Gastroesophageal sphincter (tissue), 4 donors: ENCODE data around the gene AHCTF1. TPM values are rescaled to one million over a fixed set of nuclear protein-coding genes. Genes with fewer than 3 reads are reported as not detected.

ENCODE experiments used
- ATAC-seq: fragments of 150-250 bp; one replicate; pipeline ENCODE4 v1.9.1; 2016; ENCODE audit warnings: mild to moderate bottlenecking, moderate library complexity
- H3K27ac ChIP-seq, 4 donors: fragments of 200-600 bp; sonication (generic) in 3 of 4; 1 replicate in 3 of 4; 2 replicates in 1 of 4; pipeline ENCODE4 v1.5.1; 2016 to 2019
- H3K27me3 ChIP-seq: fragments of 200-600 bp; sonication (generic); one replicate; pipeline ENCODE4 v1.5.1; 2019
- H3K36me3 ChIP-seq, 2 donors: fragments of 200-600 bp; sonication (generic); one replicate each; pipeline ENCODE4 v1.5.1; 2019; ENCODE audit warnings: control low read depth in 1 of 2
- H3K4me1 ChIP-seq, 3 donors: fragments of 200-600 bp; sonication (generic); 1 replicate in 2 of 3; 2 replicates in 1 of 3; pipeline ENCODE4 v1.5.1; 2016 to 2019; ENCODE audit warnings: control low read depth in 2 of 3
- H3K4me3 ChIP-seq, 2 donors: fragments of 200-600 bp; sonication (generic); one replicate each; pipeline ENCODE4 v1.5.1; 2019; ENCODE audit warnings: mild to moderate bottlenecking in 1 of 2, moderate library complexity in 1 of 2
- H3K9me3 ChIP-seq, 3 donors: fragments of 200-600 bp; sonication (generic); one replicate each; pipeline ENCODE4 v1.5.1; 2017 to 2019; ENCODE audit warnings: control low read depth in 2 of 3
- EP300 ChIP-seq: sonication (generic); formaldehyde crosslinking; IDR thresholded peaks from one replicate; pipeline ENCODE4 v1.6.1; 2017; ENCODE audit warnings: antibody characterized with exemption, mild to moderate bottlenecking
- POLR2A ChIP-seq, 2 donors: fragments of 450-650 bp; IDR thresholded peaks; one replicate each; pipeline ENCODE4 v1.6.1; 2017; ENCODE audit warnings: antibody characterized with exemption in 2 of 2, mild to moderate bottlenecking in 2 of 2, moderate library complexity in 1 of 2
- POLR2AphosphoS5 ChIP-seq: sonication (generic); formaldehyde crosslinking; IDR thresholded peaks from one replicate; pipeline ENCODE4 v1.6.1; 2017; ENCODE audit warnings: antibody characterized with exemption
- WGBS, 2 donors: methylation state at CpG; one replicate each; pipeline ENCODE4 v1.1.5; 2018; ENCODE audit warnings: low coverage in 1 of 2; 5-methylcytosine and 5-hydroxymethylcytosine counted together
- total RNA-seq, 4 donors: library from RNA; depleted of rRNA; stranded (reverse); fragments of >200 nt; gene quantifications; one replicate each; pipeline ENCODE4 v1.1.0, GENCODE V29; 2016
- TF ChIP-seq, protein P1 (sequence below), 4 experiments: fragments of 200-600 bp in 2 of 4; fragments of 450-650 bp in 2 of 4; sonication (generic) in 1 of 4; IDR thresholded peaks; one replicate each; pipeline ENCODE4 v1.5.1; 2017 to 2019; ENCODE audit warnings: antibody characterized with exemption in 4 of 4, mild to moderate bottlenecking in 2 of 4, moderate library complexity in 2 of 4

The AHCTF1 gene, protein sequence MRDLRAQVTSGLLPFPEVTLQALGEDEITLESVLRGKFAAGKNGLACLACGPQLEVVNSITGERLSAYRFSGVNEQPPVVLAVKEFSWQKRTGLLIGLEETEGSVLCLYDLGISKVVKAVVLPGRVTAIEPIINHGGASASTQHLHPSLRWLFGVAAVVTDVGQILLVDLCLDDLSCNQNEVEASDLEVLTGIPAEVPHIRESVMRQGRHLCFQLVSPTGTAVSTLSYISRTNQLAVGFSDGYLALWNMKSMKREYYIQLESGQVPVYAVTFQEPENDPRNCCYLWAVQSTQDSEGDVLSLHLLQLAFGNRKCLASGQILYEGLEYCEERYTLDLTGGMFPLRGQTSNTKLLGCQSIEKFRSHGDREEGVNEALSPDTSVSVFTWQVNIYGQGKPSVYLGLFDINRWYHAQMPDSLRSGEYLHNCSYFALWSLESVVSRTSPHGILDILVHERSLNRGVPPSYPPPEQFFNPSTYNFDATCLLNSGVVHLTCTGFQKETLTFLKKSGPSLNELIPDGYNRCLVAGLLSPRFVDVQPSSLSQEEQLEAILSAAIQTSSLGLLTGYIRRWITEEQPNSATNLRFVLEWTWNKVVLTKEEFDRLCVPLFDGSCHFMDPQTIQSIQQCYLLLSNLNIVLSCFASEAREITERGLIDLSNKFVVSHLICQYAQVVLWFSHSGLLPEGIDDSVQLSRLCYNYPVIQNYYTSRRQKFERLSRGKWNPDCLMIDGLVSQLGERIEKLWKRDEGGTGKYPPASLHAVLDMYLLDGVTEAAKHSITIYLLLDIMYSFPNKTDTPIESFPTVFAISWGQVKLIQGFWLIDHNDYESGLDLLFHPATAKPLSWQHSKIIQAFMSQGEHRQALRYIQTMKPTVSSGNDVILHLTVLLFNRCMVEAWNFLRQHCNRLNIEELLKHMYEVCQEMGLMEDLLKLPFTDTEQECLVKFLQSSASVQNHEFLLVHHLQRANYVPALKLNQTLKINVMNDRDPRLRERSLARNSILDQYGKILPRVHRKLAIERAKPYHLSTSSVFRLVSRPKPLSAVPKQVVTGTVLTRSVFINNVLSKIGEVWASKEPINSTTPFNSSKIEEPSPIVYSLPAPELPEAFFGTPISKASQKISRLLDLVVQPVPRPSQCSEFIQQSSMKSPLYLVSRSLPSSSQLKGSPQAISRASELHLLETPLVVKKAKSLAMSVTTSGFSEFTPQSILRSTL (N-terminal part only)
- 10 to 100 TPM; 37.4 to 69.6 (median 45.2) TPM for total RNA-seq

DNA sequence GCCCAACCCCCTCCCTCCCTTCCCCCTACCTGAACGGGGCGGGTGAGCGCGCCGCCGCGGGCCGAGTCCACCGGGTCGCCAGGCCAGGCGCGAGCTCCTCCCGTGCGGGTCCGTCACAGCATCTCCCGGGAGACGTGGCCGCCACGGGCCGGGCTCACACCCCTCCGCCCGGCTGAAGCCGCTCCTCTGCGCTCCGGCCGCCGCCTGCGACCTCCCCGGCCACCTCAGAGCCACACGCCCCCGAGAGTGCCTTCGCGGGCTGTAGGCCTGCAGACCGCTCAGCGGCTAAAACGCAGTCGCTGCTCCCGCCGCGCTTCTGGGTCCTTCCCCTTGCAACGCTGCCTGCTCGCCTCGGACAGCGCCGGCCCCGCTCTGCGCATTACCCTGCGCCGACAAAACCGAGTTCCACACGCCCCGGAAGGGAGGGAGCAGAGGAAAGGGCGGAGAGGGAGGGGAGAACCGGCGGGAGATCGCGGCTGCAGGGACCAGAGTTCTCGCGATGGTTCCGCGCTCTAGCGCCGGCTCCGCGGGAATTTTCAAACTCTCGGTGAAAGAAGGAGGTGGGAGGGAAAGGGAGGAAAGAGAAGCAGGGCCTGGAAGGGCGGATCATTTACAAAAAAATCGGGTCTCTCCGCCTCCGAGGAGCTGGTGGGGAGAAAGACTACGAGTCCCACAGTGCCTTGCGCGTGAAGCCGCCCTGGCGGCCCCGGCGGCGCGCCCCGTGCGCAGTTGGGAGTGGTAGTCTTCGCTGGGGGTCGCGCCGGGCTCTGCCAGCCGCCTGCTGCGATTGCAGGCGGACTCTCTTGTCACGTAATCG, at the start of gene AHCTF1:
Gene AHCTF1 (minus strand): TSS at position 400 of the 817 bp plus-strand sequence. CDS start 13,578 bp downstream, outside the sequence.
- TF ChIP-seq EP300 (no peak), POLR2A (IDR thresholded peaks at IDR 0.05) (peak; percentile 97), POLR2AphosphoS5 (peak; percentile 99)
- TF ChIP-seq, protein P1, sequence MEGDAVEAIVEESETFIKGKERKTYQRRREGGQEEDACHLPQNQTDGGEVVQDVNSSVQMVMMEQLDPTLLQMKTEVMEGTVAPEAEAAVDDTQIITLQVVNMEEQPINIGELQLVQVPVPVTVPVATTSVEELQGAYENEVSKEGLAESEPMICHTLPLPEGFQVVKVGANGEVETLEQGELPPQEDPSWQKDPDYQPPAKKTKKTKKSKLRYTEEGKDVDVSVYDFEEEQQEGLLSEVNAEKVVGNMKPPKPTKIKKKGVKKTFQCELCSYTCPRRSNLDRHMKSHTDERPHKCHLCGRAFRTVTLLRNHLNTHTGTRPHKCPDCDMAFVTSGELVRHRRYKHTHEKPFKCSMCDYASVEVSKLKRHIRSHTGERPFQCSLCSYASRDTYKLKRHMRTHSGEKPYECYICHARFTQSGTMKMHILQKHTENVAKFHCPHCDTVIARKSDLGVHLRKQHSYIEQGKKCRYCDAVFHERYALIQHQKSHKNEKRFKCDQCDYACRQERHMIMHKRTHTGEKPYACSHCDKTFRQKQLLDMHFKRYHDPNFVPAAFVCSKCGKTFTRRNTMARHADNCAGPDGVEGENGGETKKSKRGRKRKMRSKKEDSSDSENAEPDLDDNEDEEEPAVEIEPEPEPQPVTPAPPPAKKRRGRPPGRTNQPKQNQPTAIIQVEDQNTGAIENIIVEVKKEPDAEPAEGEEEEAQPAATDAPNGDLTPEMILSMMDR (IDR thresholded peaks at IDR 0.05) = peak in 2 of 4 experiments; percentile 14 to 25
- 0% methylated on average over 19 of the region's 90 CpGs; no CpG with 5 or more reads in 1 of the 2 donors for WGBS, 2 donors
- Histone ChIP-seq H3K9me3 (no peaks in the 10 kb centered on the region), H3K4me3 (peak within 1 kb of the TSS; percentile 72 to 99), H3K36me3 (peaks cover 0 to 7% of the 10 kb centered on the region in 2 donors), H3K27me3 (no peaks in the 10 kb centered on the region), H3K4me1 (peaks cover 0 to 44% (median 14%) of the 10 kb centered on the region in 3 donors), H3K27ac (peak within 1 kb of the TSS; percentile 85 to 99 (median 98))
- ATAC-seq = peak; percentile 97

DNA sequence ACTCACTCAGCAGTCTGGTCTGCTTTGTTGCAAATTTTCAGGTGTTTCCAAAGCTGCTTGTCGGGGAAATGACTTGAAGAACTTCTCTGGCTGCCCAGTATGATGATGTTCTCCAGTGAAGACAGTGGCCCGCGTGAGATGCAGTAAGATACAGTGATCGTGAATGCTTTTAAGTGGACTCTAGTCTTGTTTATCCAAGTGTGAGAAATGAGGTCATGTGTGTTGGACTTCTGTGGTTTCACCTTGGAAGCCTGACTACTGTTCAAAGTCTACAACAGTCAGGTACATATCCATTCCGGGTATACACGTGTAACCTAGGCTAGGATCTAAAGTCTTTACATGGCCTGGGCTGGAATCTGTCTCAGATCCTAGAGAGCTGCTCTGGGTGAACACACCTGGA, 47.0 kb upstream of the AHCTF1 start:
- Histone ChIP-seq H3K4me1 (no peaks in the 10 kb centered on the region), H3K27ac (no peak overlapping the region), H3K36me3 (no peaks in the 10 kb centered on the region), H3K9me3 (peaks cover 0 to 40% (median 0%) of the 10 kb centered on the region in 3 donors), H3K4me3 (no peak overlapping the region), H3K27me3 (no peaks in the 10 kb centered on the region)
- ATAC-seq = no peak
- TF ChIP-seq POLR2AphosphoS5 (no peak), EP300 (no peak), POLR2A (IDR thresholded peaks at IDR 0.05) (no peak)
- TF ChIP-seq, protein P1 (IDR thresholded peaks at IDR 0.05) = no peak
- WGBS, 2 donors = 100% methylated on average over 1 of the region's 6 CpGs; no CpG with 5 or more reads in 1 of the 2 donors

DNA sequence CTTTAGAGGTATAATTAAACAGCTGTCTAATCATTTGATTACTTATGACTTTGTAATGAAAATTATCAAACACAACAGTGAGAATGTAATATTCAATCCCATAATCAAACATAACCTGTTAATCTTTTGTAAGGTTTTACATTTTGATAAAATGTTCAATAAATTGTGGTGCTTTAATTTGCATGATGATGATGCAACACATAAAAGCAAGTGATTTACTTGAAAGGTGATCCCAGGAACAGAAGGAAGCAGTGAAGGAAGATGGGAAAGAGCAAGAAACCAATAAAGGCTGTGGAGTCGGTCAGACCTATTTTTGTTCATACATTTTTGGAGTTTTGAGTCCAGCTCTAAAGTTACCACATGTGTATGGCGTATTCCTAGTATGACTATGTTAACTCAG, 46.5 kb upstream of the AHCTF1 start:
- H3K36me3 ChIP-seq = no peaks in the 10 kb centered on the region
- no peak overlapping the region for H3K4me3 ChIP-seq
- H3K27ac ChIP-seq = no peak overlapping the region
- ATAC-seq = no peak
- H3K4me1 ChIP-seq = no peaks in the 10 kb centered on the region
- peaks cover 0 to 35% (median 0%) of the 10 kb centered on the region in 3 donors for H3K9me3 ChIP-seq
- WGBS, 2 donors = 91 to 100% methylated on average over 2 of the region's 2 CpGs
- no peaks in the 10 kb centered on the region for H3K27me3 ChIP-seq
- TF ChIP-seq, protein P1 (IDR thresholded peaks at IDR 0.05) = no peak
- TF ChIP-seq POLR2AphosphoS5 = no peak
- no peak for TF ChIP-seq EP300
- no peak for TF ChIP-seq POLR2A (IDR thresholded peaks at IDR 0.05)

DNA sequence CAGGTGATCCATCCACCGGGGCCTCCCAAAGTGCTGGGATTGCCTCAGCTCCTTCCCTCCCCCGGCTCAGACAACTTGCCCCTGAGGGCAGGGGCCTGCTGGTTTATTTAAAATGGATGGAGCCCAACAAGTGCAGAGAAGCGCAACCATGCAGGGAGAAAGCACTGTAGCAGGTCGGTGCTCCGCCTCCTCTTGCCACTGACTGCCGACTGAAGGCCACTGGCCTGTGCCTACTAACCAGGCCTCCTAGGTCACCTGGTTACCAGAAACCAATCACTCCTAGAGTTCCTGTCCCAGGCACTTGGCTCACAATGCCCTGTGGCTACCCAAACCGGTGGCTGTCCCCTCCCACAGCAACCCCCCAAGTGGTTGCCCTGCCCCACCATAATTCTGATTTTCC, 40.2 kb upstream of the AHCTF1 start:
- Histone ChIP-seq H3K27me3 (no peaks in the 10 kb centered on the region), H3K4me3 (no peak overlapping the region), H3K4me1 (no peaks in the 10 kb centered on the region), H3K27ac (no peak overlapping the region), H3K9me3 (no peaks in the 10 kb centered on the region), H3K36me3 (no peaks in the 10 kb centered on the region)
- ATAC-seq = no peak
- TF ChIP-seq, protein P1 (IDR thresholded peaks at IDR 0.05) = no peak
- no peak for TF ChIP-seq POLR2AphosphoS5
- WGBS, 2 donors = 100% methylated on average over 1 of the region's 7 CpGs; no CpG with 5 or more reads in 1 of the 2 donors
